Neutrophil (primary cell): ENCODE results near the gene SLC9A4.

ENCODE experiments used
- H3K27ac ChIP-seq: fragments of 200-600 bp; sonication (generic); 2 replicates; pipeline ENCODE4 v1.5.1; 2016; ENCODE audit warnings: mild to moderate bottlenecking, moderate library complexity
- H3K27me3 ChIP-seq: fragments of 200-600 bp; sonication (generic); 2 replicates; pipeline ENCODE4 v1.6.0; 2016; ENCODE audit warnings: mild to moderate bottlenecking
- H3K36me3 ChIP-seq: fragments of 200-600 bp; sonication (generic); 2 replicates; pipeline ENCODE4 v1.5.1; 2017
- H3K4me1 ChIP-seq, 2 experiments: fragments of 200-600 bp in 1 of 2; sonication (generic) in 1 of 2; 1 replicate in 1 of 2; 2 replicates in 1 of 2; pipeline versions ENCODE4 v1.5.1 to v1.6.1; 2013 to 2016; ENCODE audit warnings: low read depth in 1 of 2, low read length in 1 of 2, mild to moderate bottlenecking in 1 of 2, moderate library complexity in 1 of 2; ENCODE audit not compliant: control insufficient read depth in 1 of 2, insufficient read depth in 1 of 2
- H3K4me3 ChIP-seq, 2 experiments: fragments of 200-600 bp in 1 of 2; sonication (generic) in 1 of 2; 1 replicate in 1 of 2; 2 replicates in 1 of 2; pipeline ENCODE4 v1.5.1; 2013 to 2016; ENCODE audit warnings: low read depth in 1 of 2, low read length in 1 of 2, mild to moderate bottlenecking in 1 of 2, moderate library complexity in 1 of 2
- H3K9me3 ChIP-seq: fragments of 200-600 bp; sonication (generic); 2 replicates; pipeline ENCODE4 v1.5.1; 2016
- CTCF ChIP-seq: fragments of 200-600 bp; sonication (generic); IDR thresholded peaks from 2 replicates; pipeline ENCODE4 v1.5.1; 2016; ENCODE audit warnings: antibody characterized with exemption

The SLC9A4 gene

GRCh38 chr2:102428573-102428972 lies 44.5 kb upstream of the SLC9A4 start:
- Histone ChIP-seq H3K27ac (peak overlapping the region; percentile 62), H3K36me3 (no peaks in the 10 kb centered on the region), H3K4me3 (peak overlapping the region; percentile 11 to 69), H3K4me1 (peaks cover 96 to 98% of the 10 kb centered on the region in 2 experiments), H3K9me3 (no peaks in the 10 kb centered on the region), H3K27me3 (no peaks in the 10 kb centered on the region)
- no peak for TF ChIP-seq CTCF

GRCh38 chr2:102432386-102432785 lies 40.6 kb upstream of the SLC9A4 start:
- H3K27ac ChIP-seq = peak overlapping the region; percentile 47

GRCh38 chr2:102433973-102434654 lies 38.9 kb upstream of the SLC9A4 start:
- H3K27ac ChIP-seq = peak overlapping the region; percentile 32
- H3K4me1 ChIP-seq = peaks cover 93 to 96% of the 10 kb centered on the region in 2 experiments
- H3K9me3 ChIP-seq = no peaks in the 10 kb centered on the region
- H3K36me3 ChIP-seq = peaks cover 3% of the 10 kb centered on the region
- no peak overlapping the region for H3K4me3 ChIP-seq
- H3K27me3 ChIP-seq = no peaks in the 10 kb centered on the region
- TF ChIP-seq CTCF = no peak

More at GRCh38 chr2:102432386-102432785, 40.6 kb upstream of the SLC9A4 start:
- H3K4me3 ChIP-seq = peak overlapping the region in 1 of 2 experiments; percentile 8
- H3K9me3 ChIP-seq = no peaks in the 10 kb centered on the region
- TF ChIP-seq CTCF = no peak
- H3K27me3 ChIP-seq = no peaks in the 10 kb centered on the region
- H3K4me1 ChIP-seq = peaks cover 92 to 96% of the 10 kb centered on the region in 2 experiments
- peaks cover 3% of the 10 kb centered on the region for H3K36me3 ChIP-seq

- H3K4me3 ChIP-seq = no peak overlapping the region
- H3K36me3 ChIP-seq = peaks cover 3% of the 10 kb centered on the region
- peaks cover 93 to 99% of the 10 kb centered on the region in 2 experiments for H3K4me1 ChIP-seq
- no peaks in the 10 kb centered on the region for H3K27me3 ChIP-seq
- TF ChIP-seq CTCF = no peak
- H3K9me3 ChIP-seq = no peaks in the 10 kb centered on the region
- H3K27ac ChIP-seq = peak overlapping the region; percentile 78
These were observed 38.2 kb upstream of the SLC9A4 start for GRCh38 chr2:102434655-102435381.

- TF ChIP-seq CTCF = no peak
- H3K27me3 ChIP-seq = no peaks in the 10 kb centered on the region
- H3K9me3 ChIP-seq = no peaks in the 10 kb centered on the region
- H3K27ac ChIP-seq = peak overlapping the region; percentile 78
- H3K36me3 ChIP-seq = peaks cover 3% of the 10 kb centered on the region
- peaks cover 92 to 98% of the 10 kb centered on the region in 2 experiments for H3K4me1 ChIP-seq
- peak overlapping the region in 1 of 2 experiments; percentile 26 for H3K4me3 ChIP-seq
These were observed 37.3 kb upstream of the SLC9A4 start for GRCh38 chr2:102435741-102436140.
